Measurements from ENCODE around the gene GFPT1.
"Not testable (repeated sequence)": the region's sequence is repeated elsewhere in the genome, so short reads cannot be mapped to it uniquely, and the experiment has no call there.

GRCh38 chr2:69419111-69419510 is 32.1 kb upstream of the GFPT1 start:
- not testable (repeated sequence) for TF ChIP-seq CTCF, POLR2A, POLR2AphosphoS5, EP300 (IDR thresholded peaks at IDR 0.05)
